ENCODE data around the gene HCK.

HCK gene

GRCh38 chr20:32128167-32128566 lies 76.1 kb downstream of the HCK start:
- H3K27ac ChIP-seq (ENCODE audit: extremely low read depth, low read depth, low read length): no peak overlapping the region
- no peak for TF ChIP-seq ZSCAN23 (tag by site-specific recombination; IDR thresholded peaks at IDR 0.05)
- no peak for TF ChIP-seq ZNF146 (tag by site-specific recombination; IDR thresholded peaks at IDR 0.05)
- TF ChIP-seq ZBTB6 (tag by site-specific recombination; IDR thresholded peaks at IDR 0.05): no peak
- no peak for TF ChIP-seq KLF7 (tag by site-specific recombination; IDR thresholded peaks at IDR 0.05; ENCODE audit: borderline replicate concordance)
- no peak for TF ChIP-seq ZNF549 (tag by site-specific recombination; IDR thresholded peaks at IDR 0.05)
- no peak for TF ChIP-seq ZNF2 (tag by site-specific recombination; IDR thresholded peaks at IDR 0.05)
- TF ChIP-seq BCL6B (tag by site-specific recombination; IDR thresholded peaks at IDR 0.05): no peak
- no peak for TF ChIP-seq OSR2 (tag by site-specific recombination; IDR thresholded peaks at IDR 0.05)
- no peak for TF ChIP-seq ZNF580 (tag by site-specific recombination; IDR thresholded peaks at IDR 0.05)
- no peak for TF ChIP-seq ZNF133 (tag by site-specific recombination; IDR thresholded peaks at IDR 0.05)
- TF ChIP-seq ZNF558 (tag by site-specific recombination; IDR thresholded peaks at IDR 0.05): no peak
- TF ChIP-seq PRDM6 (tag by site-specific recombination; IDR thresholded peaks at IDR 0.05): no peak
- no peak for TF ChIP-seq ZFP69B (tag by site-specific recombination; IDR thresholded peaks at IDR 0.05)
- TF ChIP-seq REPIN1 (tag by site-specific recombination; IDR thresholded peaks at IDR 0.05; ENCODE audit: low read depth): no peak
- TF ChIP-seq ZNF76 (tag by site-specific recombination; IDR thresholded peaks at IDR 0.05; ENCODE audit: borderline replicate concordance, low read depth): no peak
- no peak for TF ChIP-seq ZNF571 (tag by site-specific recombination; IDR thresholded peaks at IDR 0.05)
- no peak for TF ChIP-seq ZNF132 (tag by site-specific recombination; IDR thresholded peaks at IDR 0.05; ENCODE audit: borderline replicate concordance)
- no peak for TF ChIP-seq ZNF184 (tag by site-specific recombination; IDR thresholded peaks at IDR 0.05)
- no peak for TF ChIP-seq GFI1B (tag by site-specific recombination; IDR thresholded peaks at IDR 0.05)
- no peak for TF ChIP-seq ZNF473 (tag by site-specific recombination; IDR thresholded peaks at IDR 0.05)
- H3K4me3 ChIP-seq (ENCODE audit: low read depth, low read length): no peak overlapping the region
- CTCF ChIA-PET: no interaction called here
- POLR2A ChIA-PET: no interaction called here
- H3K36me3 ChIP-seq (ENCODE audit: control insufficient read depth in 2 of 2, insufficient read depth in 1 of 2, low read length in 2 of 2): peaks cover 3 to 14% of the 10 kb centered on the region in 2 experiments; a peak in 2 of 3 replicates
- peaks cover 2% of the 10 kb centered on the region; the same call in 1 of the 2 replicates for H3K4me1 ChIP-seq (ENCODE audit: control insufficient read depth, insufficient read depth, low read length)
- H3K9me3 ChIP-seq (ENCODE audit: control insufficient read depth, insufficient read depth, low read depth, low read length): no peaks in the 10 kb centered on the region

- H3K36me3 ChIP-seq (ENCODE audit: control insufficient read depth in 2 of 2, insufficient read depth in 1 of 2, low read length in 2 of 2): peaks cover 0 to 17% of the 10 kb centered on the region in 2 experiments; a peak in 2 of 3 replicates
- ChIA-PET CTCF (no interaction called here), POLR2A (no interaction called here)
- no peaks in the 10 kb centered on the region for H3K9me3 ChIP-seq (ENCODE audit: control insufficient read depth, insufficient read depth, low read depth, low read length)
- no peak overlapping the region for H3K27ac ChIP-seq (ENCODE audit: extremely low read depth, low read depth, low read length)
- H3K4me1 ChIP-seq (ENCODE audit: control insufficient read depth, insufficient read depth, low read length): peaks cover 2% of the 10 kb centered on the region; the same call in 1 of the 2 replicates
- H3K4me3 ChIP-seq (ENCODE audit: low read depth, low read length): no peak overlapping the region
- TF ChIP-seq ZNF658 (tag by site-specific recombination; IDR thresholded peaks at IDR 0.05): no peak
- TF ChIP-seq GLIS1 (tag by site-specific recombination; IDR thresholded peaks at IDR 0.05): no peak
- TF ChIP-seq INSM2 (tag by site-specific recombination; IDR thresholded peaks at IDR 0.05): no peak
- no peak for TF ChIP-seq ZNF558 (tag by site-specific recombination; IDR thresholded peaks at IDR 0.05)
- no peak for TF ChIP-seq ZNF18 (tag by site-specific recombination; IDR thresholded peaks at IDR 0.05)
- TF ChIP-seq ZNF501 (tag by site-specific recombination; IDR thresholded peaks at IDR 0.05): no peak
- no peak for TF ChIP-seq RBAK (tag by site-specific recombination; IDR thresholded peaks at IDR 0.05)
- no peak for TF ChIP-seq ZNF514 (tag by site-specific recombination; IDR thresholded peaks at IDR 0.05)
- TF ChIP-seq ZNF677 (tag by site-specific recombination; IDR thresholded peaks at IDR 0.05): no peak
- no peak for TF ChIP-seq ZNF132 (tag by site-specific recombination; IDR thresholded peaks at IDR 0.05; ENCODE audit: borderline replicate concordance)
- TF ChIP-seq ZNF704 (tag by site-specific recombination; IDR thresholded peaks at IDR 0.05): no peak
Measured at GRCh38 chr20:32129863-32130262, 77.8 kb downstream of the HCK start.

All from HEK293 (cell line).